ENCODE measurements around the gene CATSPERE.

The CATSPERE gene

DNA sequence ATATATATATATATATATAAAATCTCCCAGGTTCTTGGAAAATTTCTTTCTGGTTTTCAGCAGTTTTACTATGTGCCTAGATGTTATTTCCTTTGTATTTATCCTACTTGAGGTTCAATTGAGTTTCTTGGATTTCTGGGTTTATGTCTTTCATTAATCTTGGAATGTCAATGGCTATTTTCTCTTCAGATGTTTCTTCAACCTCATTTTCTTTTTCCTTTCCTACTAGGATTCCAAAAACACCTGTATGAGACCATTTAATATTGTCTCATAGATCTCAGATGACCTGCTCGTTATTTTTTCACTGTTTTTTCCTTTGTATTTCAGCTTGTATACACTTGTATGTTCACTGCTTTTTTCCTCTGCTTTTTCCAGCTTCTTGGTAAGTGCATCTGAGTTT lies 96.5 kb downstream of the CATSPERE start:
- TF ChIP-seq FOXM1 (IDR thresholded peaks at IDR 0.05; ENCODE audit: borderline replicate concordance, low read depth) (no peak), TCF12 (IDR thresholded peaks at IDR 0.05; ENCODE audit: low read depth) (no peak), EGR1 (IDR thresholded peaks at IDR 0.05) (no peak), EP300 (IDR thresholded peaks at IDR 0.05; ENCODE audit: borderline replicate concordance) (no peak), TEAD4 (IDR thresholded peaks at IDR 0.05) (no peak), CEBPB (IDR thresholded peaks at IDR 0.05) (no peak), YY1 (IDR thresholded peaks at IDR 0.05; ENCODE audit: low read depth) (no peak), NFIC (IDR thresholded peaks at IDR 0.05) (no peak), RAD21 (IDR thresholded peaks at IDR 0.05; ENCODE audit: low read depth) (no peak), USF1 (IDR thresholded peaks at IDR 0.05) (no peak), CREB1 (IDR thresholded peaks at IDR 0.05; ENCODE audit: low read depth) (no peak), REST (IDR thresholded peaks at IDR 0.05; ENCODE audit: low read depth) (no peak), ZBTB7A (IDR thresholded peaks at IDR 0.05; ENCODE audit: low read depth) (no peak), TAF1 (IDR thresholded peaks at IDR 0.05; ENCODE audit: low read depth) (no peak)
- TF ChIP-seq, protein P1, sequence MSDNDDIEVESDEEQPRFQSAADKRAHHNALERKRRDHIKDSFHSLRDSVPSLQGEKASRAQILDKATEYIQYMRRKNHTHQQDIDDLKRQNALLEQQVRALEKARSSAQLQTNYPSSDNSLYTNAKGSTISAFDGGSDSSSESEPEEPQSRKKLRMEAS (IDR thresholded peaks at IDR 0.05) = no peak

DNA sequence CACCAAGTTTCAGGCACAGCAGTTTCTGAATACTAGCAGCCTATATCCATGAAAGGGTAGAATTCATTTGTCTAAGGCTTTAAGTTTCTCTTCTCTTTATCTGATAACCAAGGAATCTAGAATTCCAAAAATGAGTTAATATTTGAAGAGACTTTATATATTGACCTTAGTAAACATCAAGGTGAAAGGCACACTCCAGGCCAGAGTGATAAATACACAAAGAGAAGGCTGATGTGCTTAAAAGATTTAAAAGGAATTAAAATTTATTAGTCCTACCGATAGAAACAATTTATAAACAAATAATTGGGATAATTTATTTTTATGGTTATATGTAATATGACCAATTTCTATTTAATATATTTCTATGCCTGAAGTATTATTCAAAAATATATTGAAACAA lies 98.5 kb downstream of the CATSPERE start:
- TF ChIP-seq CEBPB (IDR thresholded peaks at IDR 0.05) (no peak), NFIC (IDR thresholded peaks at IDR 0.05) (no peak), TEAD4 (IDR thresholded peaks at IDR 0.05) (no peak)

GRCh38 chr1:244573768-244574167 lies 112.7 kb downstream of the CATSPERE start:
- TF ChIP-seq NFIC (IDR thresholded peaks at IDR 0.05) (no peak), USF1 (IDR thresholded peaks at IDR 0.05) (peak; percentile 31; the same call in 1 of the 2 replicates)

GRCh38 chr1:244576259-244576892 lies 115.3 kb downstream of the CATSPERE start:
- TF ChIP-seq CREB1 (IDR thresholded peaks at IDR 0.05; ENCODE audit: low read depth) (no peak), REST (IDR thresholded peaks at IDR 0.05; ENCODE audit: low read depth) (no peak), USF1 (IDR thresholded peaks at IDR 0.05) (peak; percentile 54), EGR1 (IDR thresholded peaks at IDR 0.05) (no peak), YY1 (IDR thresholded peaks at IDR 0.05; ENCODE audit: low read depth) (no peak)

- TF ChIP-seq, protein P1 (IDR thresholded peaks at IDR 0.05) = no peak
- TF ChIP-seq FOXM1 (IDR thresholded peaks at IDR 0.05; ENCODE audit: borderline replicate concordance, low read depth) (no peak), EGR1 (IDR thresholded peaks at IDR 0.05) (no peak), USF1 (IDR thresholded peaks at IDR 0.05) (no peak)
Measured at GRCh38 chr1:244583358-244583982, 122.4 kb downstream of the CATSPERE start.

- TF ChIP-seq FOXM1 (IDR thresholded peaks at IDR 0.05; ENCODE audit: borderline replicate concordance, low read depth) (no peak), NFIC (IDR thresholded peaks at IDR 0.05) (no peak), YY1 (IDR thresholded peaks at IDR 0.05; ENCODE audit: low read depth) (no peak), TEAD4 (IDR thresholded peaks at IDR 0.05) (no peak), CEBPB (IDR thresholded peaks at IDR 0.05) (no peak), ZBTB7A (IDR thresholded peaks at IDR 0.05; ENCODE audit: low read depth) (no peak), USF1 (IDR thresholded peaks at IDR 0.05) (no peak), REST (IDR thresholded peaks at IDR 0.05; ENCODE audit: low read depth) (no peak), CREB1 (IDR thresholded peaks at IDR 0.05; ENCODE audit: low read depth) (no peak), TAF1 (IDR thresholded peaks at IDR 0.05; ENCODE audit: low read depth) (no peak), EP300 (IDR thresholded peaks at IDR 0.05; ENCODE audit: borderline replicate concordance) (no peak), TCF12 (IDR thresholded peaks at IDR 0.05; ENCODE audit: low read depth) (no peak), RAD21 (IDR thresholded peaks at IDR 0.05; ENCODE audit: low read depth) (no peak), EGR1 (IDR thresholded peaks at IDR 0.05) (no peak)
- TF ChIP-seq, protein P1 (IDR thresholded peaks at IDR 0.05) = no peak
Measured at GRCh38 chr1:244585867-244586266, 124.8 kb downstream of the CATSPERE start.

All from Ishikawa (cell line).